Thoracic aorta (tissue), 2 donors: ENCODE measurements around the gene KIF26B. TPM values are rescaled to one million over a fixed set of nuclear protein-coding genes. Genes with fewer than 3 reads are reported as not detected.
A peak's percentile ranks its signal among the peaks of the same experiment; 100 is the strongest.

ENCODE experiments used
- ATAC-seq: fragments of 150-250 bp; one replicate; pipeline ENCODE4 v1.8.0; 2017; ENCODE audit warnings: low read depth; ENCODE audit not compliant: insufficient number of reproducible peaks, low FRiP score
- DNase-seq: peaks from one replicate; pipeline ENCODE4 v3.0.0-alpha.2; 2020; ENCODE audit warnings: low spot score
- H3K27ac ChIP-seq, 2 donors: fragments of 200-600 bp; sonication (generic); 1 replicate in 1 of 2; 2 replicates in 1 of 2; pipeline ENCODE4 v1.5.1; 2016; ENCODE audit warnings: mild to moderate bottlenecking in 2 of 2, moderate library complexity in 2 of 2
- H3K27me3 ChIP-seq: fragments of 200-600 bp; sonication (generic); replicated peaks from 2 replicates; pipeline ENCODE4 v1.6.0; 2016; ENCODE audit warnings: mild to moderate bottlenecking; ENCODE audit not compliant: insufficient read depth
- H3K36me3 ChIP-seq: fragments of 200-600 bp; sonication (generic); one replicate; pipeline ENCODE4 v1.5.1; 2016
- H3K4me1 ChIP-seq, 2 donors: fragments of 200-600 bp; sonication (generic); 1 replicate in 1 of 2; 2 replicates in 1 of 2; pipeline versions ENCODE4 v1.5.1 to v1.6.0; 2016; ENCODE audit warnings: low read depth in 2 of 2, mild to moderate bottlenecking in 1 of 2; ENCODE audit not compliant: control insufficient read depth in 1 of 2
- H3K4me3 ChIP-seq: fragments of 200-600 bp; sonication (generic); 2 replicates; pipeline ENCODE4 v1.5.1; 2016; ENCODE audit warnings: mild to moderate bottlenecking
- H3K9me3 ChIP-seq: fragments of 200-600 bp; sonication (generic); 2 replicates; pipeline ENCODE4 v1.5.1; 2016
- total RNA-seq, 2 donors: library from RNA; depleted of rRNA; stranded (reverse); fragments of >200 nt; gene quantifications; one replicate each; pipeline versions ENCODE4 v1.1.0 to v1.2.3, GENCODE V29; 2016
- TF ChIP-seq, protein P1 (sequence below): fragments of 200-600 bp; sonication (generic); IDR thresholded peaks from one replicate; pipeline ENCODE4 v1.5.1; 2019; ENCODE audit warnings: antibody characterized with exemption

The KIF26B gene
- total RNA-seq, 2 donors from 2014 or later, result 0.14 to 0.41 TPM

DNA sequence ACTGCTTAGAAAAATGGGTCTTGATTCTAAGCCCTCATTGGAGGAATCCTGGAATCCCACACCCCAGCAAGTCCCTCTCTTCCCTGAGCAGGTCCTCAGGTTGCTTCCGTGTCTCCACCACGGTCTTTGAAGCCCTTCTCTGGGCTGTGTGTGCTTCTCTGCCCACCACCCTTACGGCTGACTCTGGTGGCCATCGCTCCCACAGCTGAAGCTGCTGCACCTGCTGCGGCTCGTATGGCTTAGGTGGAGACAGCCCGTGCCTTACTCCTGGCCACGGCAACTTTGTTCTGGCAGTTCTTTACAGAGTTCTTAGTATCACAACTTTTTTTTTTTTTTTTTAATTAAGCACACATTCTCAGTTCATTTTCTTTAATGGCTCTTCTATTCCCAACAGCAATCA is 10.9 kb upstream of the KIF26B start:
- no peak for DNase-seq
- TF ChIP-seq, protein P1, sequence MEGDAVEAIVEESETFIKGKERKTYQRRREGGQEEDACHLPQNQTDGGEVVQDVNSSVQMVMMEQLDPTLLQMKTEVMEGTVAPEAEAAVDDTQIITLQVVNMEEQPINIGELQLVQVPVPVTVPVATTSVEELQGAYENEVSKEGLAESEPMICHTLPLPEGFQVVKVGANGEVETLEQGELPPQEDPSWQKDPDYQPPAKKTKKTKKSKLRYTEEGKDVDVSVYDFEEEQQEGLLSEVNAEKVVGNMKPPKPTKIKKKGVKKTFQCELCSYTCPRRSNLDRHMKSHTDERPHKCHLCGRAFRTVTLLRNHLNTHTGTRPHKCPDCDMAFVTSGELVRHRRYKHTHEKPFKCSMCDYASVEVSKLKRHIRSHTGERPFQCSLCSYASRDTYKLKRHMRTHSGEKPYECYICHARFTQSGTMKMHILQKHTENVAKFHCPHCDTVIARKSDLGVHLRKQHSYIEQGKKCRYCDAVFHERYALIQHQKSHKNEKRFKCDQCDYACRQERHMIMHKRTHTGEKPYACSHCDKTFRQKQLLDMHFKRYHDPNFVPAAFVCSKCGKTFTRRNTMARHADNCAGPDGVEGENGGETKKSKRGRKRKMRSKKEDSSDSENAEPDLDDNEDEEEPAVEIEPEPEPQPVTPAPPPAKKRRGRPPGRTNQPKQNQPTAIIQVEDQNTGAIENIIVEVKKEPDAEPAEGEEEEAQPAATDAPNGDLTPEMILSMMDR, result no peak
- Histone ChIP-seq H3K27me3 (no peaks in the 10 kb centered on the region), H3K9me3 (no peaks in the 10 kb centered on the region), H3K36me3 (no peaks in the 10 kb centered on the region), H3K4me3 (no peak overlapping the region), H3K4me1 (no peaks in the 10 kb centered on the region), H3K27ac (no peak overlapping the region)
- ATAC-seq, result no peak

DNA sequence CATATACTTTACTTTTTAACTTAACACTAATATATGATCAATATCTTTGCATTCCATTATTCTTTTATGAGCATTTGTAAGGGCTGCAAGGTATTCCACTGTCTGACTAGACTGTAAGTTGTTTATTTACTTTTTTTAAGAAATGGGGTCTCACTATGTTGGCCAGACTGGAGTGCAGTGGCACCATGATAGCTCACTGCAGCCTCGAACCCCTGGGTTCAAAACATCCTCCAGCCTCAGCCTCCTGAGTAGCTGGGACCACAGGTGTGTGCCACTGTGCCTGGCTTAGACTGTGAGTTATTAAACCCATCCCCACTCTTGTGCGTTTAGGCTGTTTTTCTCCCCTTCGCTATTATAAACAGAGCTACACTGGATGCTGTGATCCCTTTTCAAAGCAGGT is 6.7 kb upstream of the KIF26B start:
- H3K27me3 ChIP-seq, result no peaks in the 10 kb centered on the region
- no peak overlapping the region for H3K27ac ChIP-seq
- no peak overlapping the region for H3K4me3 ChIP-seq
- DNase-seq (no peak), ATAC-seq (no peak)
- no peaks in the 10 kb centered on the region for H3K36me3 ChIP-seq
- no peaks in the 10 kb centered on the region for H3K4me1 ChIP-seq
- TF ChIP-seq, protein P1, result no peak
- H3K9me3 ChIP-seq, result no peaks in the 10 kb centered on the region

DNA sequence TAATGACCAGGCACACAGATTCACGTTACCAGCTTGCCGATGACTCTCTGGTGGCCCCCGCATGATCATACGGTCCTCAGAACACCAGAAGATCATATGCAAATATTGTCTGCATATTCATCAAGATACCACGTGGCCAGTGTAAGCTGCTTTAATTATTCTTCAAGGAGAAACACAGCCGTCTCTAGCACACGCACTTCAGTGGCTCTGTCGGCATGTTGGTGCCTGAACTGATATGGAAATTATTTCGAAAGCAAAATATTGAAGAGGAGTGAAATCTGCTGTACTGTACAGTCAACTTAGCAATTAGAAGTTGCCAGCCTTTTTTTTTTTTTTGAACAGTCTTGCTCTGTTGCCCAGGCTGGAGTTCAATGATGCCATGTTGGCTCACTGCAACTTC is 5.9 kb upstream of the KIF26B start:
- ATAC-seq (no peak), DNase-seq (no peak)
- no peaks in the 10 kb centered on the region for H3K36me3 ChIP-seq
- no peaks in the 10 kb centered on the region for H3K27me3 ChIP-seq
- TF ChIP-seq, protein P1, result no peak
- H3K4me3 ChIP-seq, result no peak overlapping the region
- peaks cover 6 to 7% of the 10 kb centered on the region in 2 donors for H3K4me1 ChIP-seq
- H3K9me3 ChIP-seq, result no peaks in the 10 kb centered on the region
- no peak overlapping the region for H3K27ac ChIP-seq

DNA sequence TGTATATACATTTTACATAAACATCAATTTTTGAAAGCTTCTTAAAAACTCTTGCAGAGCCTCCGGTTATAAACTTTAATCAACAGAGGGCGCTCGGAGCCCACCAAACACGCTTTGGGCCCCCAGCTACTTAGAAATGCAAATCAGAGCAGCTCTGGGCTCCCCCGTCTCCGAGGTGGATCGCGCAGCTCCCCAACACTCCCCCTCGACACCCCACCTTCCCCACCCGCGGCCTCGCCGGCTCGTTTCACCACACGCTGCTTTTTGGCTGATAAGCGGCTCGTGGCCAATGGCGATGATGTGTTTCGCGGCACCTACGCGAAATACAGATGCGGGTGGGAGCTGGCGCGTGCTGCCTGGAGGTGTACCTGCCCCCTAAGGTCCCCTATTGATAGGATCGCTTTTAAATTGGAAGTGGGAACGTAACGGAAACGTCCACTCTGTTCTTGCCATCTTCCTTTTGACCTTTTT is 1.7 kb upstream of the KIF26B start:
- DNase-seq (no peak), ATAC-seq (no peak)
- Histone ChIP-seq H3K9me3 (no peaks in the 10 kb centered on the region), H3K4me3 (peak overlapping the region; percentile 79), H3K4me1 (peaks cover 35 to 38% of the 10 kb centered on the region in 2 donors), H3K27ac (no peak overlapping the region), H3K27me3 (peaks cover 8% of the 10 kb centered on the region), H3K36me3 (no peaks in the 10 kb centered on the region)
- TF ChIP-seq, protein P1, result peak; percentile 49

DNA sequence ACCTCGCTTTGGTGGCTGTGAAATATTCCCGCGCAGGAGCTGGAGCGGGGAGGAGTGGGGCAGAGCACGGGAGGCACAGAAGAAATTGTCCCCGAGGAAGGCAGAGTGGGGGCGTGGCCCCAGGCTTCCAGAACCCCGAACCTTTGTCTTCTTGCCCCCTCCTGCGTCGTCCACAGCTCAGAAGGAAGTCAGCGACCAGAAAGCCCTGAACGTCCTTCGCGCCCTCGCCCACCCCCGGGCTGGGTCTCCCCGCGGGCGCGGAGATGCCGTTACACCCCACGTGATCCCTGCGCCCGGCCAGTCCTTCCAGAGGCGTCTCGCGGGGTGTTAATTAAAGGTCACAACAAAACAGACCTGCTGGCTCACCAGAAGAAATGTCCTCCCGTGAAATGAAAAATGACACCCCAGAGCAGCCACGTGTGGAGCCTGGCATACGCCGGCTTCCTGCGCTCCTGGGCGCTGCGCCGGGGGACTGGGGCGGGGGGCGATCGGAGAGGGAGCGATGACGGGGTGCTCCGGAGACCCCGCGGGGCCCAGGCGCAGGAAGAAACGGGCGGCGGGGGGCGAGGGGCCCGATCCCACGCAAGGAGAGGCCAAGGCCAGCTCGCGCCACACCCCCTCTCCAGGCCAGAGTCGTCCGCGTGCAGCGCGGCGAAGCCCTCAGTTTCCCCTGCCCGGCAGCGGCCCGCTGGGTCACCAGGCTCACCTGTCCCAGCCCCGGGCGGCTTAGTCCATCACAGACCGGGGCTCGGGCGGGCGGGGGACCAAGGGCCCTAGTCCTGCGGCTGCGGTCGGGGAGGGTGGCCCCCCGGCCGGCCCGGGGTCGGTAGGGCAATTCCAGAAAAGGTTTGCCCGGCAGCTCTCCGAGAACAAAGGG is 995 bp upstream of the KIF26B start:
- peaks cover 8% of the 10 kb centered on the region for H3K27me3 ChIP-seq
- H3K9me3 ChIP-seq, result no peaks in the 10 kb centered on the region
- DNase-seq (no peak), ATAC-seq (no peak)
- TF ChIP-seq, protein P1, result no peak
- peaks cover 35 to 38% of the 10 kb centered on the region in 2 donors for H3K4me1 ChIP-seq
- H3K27ac ChIP-seq, result no peak overlapping the region
- H3K4me3 ChIP-seq, result peak overlapping the region; percentile 79
- H3K36me3 ChIP-seq, result no peaks in the 10 kb centered on the region
